ENCODE results near the gene CXCL6.

CXCL6 gene

DNA sequence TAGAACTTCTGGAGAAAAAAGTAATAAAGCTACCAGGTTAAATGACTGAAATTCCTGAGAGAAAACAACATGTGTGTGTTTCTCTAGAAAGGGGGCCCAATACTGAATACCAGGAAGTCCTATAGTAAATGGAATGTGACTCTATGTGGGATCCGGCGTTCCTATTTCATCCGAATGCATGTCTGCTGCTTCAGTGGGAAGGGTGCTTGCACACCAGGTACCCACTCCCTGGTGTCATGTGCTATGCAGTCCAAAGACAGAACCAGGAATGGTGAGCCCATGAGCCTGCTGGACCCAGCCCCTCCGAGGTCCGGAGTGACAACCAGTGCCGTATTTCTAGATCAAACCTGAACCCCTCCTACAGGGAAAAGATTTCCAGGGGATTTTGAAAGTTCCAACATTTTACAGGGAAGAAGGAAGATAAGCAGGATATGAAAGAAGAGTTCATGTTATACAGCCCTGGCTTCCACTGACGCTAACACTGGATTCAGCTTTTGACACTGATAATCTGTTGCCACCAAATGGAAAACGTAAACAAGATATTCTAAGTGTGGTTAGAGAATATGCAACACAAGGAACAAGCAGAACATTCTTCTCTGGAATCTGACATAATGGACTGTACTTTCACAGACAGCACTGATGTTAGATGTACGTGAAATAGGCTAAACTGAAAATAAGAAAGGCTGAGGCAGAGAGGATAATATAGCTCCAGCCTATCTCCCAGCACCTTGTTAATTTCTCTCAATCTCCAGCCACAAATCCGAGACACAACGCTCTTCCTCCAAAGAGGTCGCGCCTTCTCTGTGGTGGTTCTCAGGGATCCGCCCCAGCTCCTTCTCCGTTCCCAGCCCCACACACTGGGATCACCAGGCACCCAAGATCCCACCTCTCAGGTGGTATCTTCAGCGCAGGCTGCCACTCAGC is 32.0 kb downstream of the CXCL6 start:
- DNase-seq: no peak

DNA sequence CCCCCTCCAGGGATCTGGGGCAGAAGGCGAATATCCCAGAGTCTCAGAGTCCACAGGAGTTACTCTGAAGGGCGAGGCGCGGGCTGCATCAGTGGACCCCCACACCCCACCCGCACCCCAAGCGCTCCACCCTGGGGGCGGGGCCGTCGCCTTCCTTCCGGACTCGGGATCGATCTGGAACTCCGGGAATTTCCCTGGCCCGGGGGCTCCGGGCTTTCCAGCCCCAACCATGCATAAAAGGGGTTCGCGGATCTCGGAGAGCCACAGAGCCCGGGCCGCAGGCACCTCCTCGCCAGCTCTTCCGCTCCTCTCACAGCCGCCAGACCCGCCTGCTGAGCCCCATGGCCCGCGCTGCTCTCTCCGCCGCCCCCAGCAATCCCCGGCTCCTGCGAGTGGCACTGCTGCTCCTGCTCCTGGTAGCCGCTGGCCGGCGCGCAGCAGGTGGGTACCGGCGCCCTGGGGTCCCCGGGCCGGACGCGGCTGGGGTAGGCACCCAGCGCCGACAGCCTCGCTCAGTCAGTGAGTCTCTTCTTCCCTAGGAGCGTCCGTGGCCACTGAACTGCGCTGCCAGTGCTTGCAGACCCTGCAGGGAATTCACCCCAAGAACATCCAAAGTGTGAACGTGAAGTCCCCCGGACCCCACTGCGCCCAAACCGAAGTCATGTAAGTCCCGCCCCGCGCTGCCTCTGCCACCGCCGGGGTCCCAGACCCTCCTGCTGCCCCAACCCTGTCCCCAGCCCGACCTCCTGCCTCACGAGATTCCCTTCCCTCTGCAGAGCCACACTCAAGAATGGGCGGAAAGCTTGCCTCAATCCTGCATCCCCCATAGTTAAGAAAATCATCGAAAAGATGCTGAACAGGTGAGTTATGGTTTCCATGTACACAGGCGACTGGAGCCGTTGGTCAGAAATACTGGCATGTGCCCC is 32.9 kb downstream of the CXCL6 start, which contains the start of gene CXCL1:
CXCL1 (plus strand) TSS at position 264 of the 926 bp plus-strand sequence; CDS start at position 342, 78 bp downstream.
- no peak for DNase-seq

DNA sequence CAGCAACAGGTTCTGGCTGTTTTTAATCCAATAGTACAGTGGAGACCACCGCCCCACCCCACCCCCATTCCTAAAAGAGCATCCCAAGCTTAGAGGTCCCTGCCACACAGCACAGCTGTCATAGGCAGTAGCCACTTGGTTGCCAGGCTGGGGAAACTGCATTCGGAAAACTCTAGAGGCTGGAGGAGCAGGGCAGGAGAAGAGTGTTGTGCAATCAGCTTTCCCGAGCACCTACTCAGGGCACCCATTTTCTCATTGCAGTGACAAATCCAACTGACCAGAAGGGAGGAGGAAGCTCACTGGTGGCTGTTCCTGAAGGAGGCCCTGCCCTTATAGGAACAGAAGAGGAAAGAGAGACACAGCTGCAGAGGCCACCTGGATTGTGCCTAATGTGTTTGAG is 33.8 kb downstream of the CXCL6 start:
- no peak for DNase-seq

DNA sequence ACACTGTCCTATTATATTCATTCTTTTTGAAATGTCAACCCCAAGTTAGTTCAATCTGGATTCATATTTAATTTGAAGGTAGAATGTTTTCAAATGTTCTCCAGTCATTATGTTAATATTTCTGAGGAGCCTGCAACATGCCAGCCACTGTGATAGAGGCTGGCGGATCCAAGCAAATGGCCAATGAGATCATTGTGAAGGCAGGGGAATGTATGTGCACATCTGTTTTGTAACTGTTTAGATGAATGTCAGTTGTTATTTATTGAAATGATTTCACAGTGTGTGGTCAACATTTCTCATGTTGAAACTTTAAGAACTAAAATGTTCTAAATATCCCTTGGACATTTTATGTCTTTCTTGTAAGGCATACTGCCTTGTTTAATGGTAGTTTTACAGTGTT is 34.3 kb downstream of the CXCL6 start:
- no peak for DNase-seq

DNA sequence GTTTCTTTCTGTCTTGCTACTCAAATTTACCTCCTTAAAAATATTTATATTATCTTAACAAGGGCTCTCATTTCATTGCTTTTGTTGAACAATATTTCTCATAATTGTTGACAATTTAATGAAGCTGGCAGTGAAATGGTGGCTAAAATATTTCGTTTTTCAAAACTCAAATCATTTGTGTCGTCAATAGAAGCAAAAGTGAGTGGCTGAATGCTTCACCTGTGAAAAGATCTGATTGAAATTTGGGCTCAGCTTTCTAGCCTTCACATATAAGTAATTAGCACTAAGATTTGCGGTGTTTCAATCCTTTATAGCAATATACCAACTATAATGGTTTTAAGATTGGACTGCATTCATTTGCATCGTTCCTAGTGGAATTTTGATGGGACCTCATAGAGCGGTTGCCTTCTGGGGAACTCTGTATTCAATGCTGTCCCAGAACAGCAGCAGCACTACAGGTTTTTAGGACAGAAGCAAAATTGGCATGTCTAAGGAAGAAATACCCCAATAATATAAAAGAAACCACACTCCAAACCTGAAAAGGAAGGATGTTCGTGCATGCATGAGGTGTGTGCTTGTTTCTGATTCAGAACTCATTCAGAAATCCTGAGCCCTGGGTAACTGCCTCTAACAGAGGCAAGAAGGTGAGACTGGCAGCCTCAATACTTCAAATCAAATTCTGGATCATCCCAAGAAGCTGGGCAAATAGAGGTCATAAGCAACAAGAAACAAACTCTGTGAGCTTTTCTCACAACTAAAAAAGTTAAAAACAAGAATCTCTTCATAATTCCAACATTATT is 35.2 kb downstream of the CXCL6 start:
- DNase-seq: no peak

DNA sequence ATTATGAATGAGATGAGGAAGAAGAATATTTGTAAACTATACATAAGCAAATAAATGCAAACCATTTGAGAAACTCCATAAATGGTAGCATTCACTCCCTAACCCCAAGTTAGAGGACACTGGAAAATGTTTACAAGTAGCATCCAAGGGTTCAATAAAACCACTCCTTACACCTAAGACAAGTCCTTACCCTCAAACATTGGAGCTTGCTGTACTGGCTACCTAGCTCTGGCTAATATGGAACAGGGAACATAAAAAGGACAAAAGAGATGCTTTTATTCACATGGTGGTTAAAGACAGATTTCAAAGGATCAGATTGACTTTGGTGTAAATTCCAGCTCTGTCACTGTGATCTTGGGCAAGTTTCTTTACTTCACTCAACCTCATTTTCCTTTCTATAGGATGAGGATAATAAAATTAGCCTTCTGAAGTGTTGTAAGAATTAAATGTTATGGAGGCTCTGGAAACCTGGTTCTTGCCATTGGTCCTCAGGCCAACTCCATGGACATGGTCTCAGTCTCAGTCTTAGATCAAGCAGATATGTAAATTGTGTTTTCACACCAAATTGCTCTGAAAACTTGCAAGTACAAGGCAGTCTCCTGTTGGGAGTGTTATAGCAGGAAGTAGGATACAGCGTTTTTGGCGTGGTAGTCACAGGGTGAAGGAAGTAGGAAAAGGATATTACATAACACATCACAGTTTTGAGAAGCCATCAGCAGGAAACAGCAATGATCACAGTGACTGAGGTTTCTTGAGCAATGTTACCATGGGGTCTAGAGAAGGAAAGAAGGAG is 36.0 kb downstream of the CXCL6 start:
- no peak for DNase-seq

DNA sequence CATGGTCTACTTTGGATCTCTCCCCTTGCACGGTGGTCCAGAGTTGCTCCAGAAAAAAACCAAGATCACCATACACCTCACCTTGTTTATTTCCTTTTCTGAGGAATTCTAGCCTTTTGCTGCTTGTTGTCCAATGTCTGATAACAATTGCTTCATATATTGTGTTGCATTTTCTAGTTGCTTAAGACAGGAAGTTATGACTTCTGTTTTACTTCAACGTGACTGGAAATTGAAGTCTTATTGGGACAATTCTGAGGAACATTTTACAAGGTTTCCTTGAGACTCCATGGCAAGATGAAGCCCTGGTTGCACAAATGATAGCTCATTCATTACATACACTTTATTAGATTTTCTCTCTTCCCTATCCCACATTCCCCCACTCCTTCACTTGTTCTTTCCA is 37.9 kb downstream of the CXCL6 start:
- DNase-seq: no peak

DNA sequence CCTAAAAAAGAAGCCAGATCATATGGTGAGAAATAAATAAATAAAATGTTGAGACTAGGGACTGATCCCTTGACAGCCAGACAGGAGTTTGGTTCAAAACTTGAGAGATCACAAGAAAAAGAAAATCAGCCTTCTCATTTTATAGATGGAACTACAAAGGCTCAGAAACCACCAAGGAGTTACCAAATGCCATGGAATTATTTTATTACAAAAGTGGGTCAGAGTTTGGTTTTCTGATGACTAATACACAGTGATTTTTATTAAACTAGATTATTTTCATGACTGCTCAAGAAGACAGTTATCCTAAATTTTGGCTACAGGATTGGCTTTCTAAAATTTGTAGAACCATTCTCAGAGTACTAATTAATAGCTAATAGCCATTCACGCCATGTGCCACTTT is 38.9 kb downstream of the CXCL6 start:
- DNase-seq: no peak

DNA sequence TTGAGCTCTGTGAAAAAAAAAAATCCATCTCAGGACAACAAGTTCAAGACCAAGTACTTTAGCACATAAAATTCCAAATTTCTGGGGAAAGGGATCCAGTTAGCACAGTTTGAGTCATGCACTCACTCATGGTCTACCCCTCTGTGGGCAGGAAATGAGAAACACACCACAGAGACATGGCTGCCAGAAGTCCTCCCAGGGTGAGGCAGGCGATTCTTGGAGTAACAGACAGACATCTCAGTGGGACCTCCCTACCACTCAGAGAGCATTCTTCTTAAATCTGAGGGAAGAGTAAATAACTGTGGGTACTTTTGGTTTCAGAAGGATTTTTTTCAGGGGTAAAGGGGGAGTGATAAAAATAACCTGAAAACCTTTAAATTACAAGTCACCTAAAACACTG is 46.8 kb downstream of the CXCL6 start:
- no peak for DNase-seq

DNA sequence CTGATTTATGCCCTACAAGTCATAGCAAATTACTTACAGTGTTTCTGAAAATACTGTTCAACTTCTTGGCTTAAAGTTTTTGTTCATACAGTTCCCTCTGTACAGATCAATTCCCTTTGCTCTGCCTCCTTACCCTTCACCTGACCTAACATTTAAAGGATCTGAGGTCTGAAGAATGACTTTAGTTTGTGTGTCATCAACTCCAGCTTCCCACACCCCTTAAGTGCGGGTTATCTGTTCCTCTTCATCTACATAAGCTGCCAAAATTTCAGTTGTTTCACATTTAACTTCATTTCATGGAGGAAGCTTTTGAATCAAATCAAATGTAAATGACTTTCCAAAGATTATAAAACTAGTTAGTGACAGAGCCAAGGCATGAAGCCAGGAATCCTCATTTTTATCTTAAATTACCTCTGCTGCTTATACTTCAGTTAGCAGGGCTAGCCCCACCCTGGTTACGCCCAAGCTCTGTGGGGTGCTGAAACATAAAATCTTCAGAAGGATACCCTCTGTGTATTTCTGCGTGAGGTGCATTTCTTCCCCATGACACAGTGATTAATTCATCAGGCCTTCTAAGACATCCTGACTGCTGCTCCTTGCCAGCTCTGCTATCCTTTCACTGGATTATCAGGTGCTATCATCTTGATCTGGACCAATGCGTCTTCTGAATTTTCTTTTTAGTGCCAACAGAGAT is 49.2 kb downstream of the CXCL6 start:
- no peak for DNase-seq
